Esophagus squamous epithelium (tissue), 4 donors: ENCODE measurements around the gene DIP2A.

Experiments
- CTCF ChIP-seq, 6 experiments: fragments of 450-650 bp in 4 of 6; fragments of 200-600 bp in 2 of 6; sonication (generic) in 2 of 6; IDR thresholded peaks; one replicate each; pipeline ENCODE4 v1.5.1; 2016 to 2019; ENCODE audit warnings: antibody characterized with exemption in 6 of 6, mild to moderate bottlenecking in 4 of 6, moderate library complexity in 4 of 6
- POLR2A ChIP-seq, 4 donors: fragments of 450-650 bp; IDR thresholded peaks; one replicate each; pipeline ENCODE4 v1.6.1; 2017; ENCODE audit warnings: antibody characterized with exemption in 4 of 4, mild to moderate bottlenecking in 4 of 4, moderate library complexity in 3 of 4

DNA sequence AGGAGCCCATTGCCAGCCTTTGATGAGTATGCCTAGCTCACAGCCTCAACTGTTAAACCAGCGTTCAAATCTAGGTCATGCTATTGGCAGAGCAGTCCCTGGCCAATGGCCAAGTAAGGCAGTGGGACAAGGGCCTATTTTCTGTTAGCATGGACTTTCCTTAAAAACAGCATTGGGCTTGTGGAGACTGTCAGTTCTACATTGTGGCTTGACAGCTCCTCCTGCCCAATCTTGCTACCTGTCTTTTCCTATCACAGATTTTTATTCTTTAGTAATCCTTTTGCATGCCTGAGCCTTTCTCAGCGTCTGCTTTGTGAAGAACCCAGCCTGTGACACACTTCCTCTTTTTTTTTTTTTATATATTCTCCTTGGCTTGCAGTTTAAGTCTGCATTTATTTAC is 56.4 kb downstream of the DIP2A start:
- no peak for TF ChIP-seq CTCF (IDR thresholded peaks at IDR 0.05)
- no peak for TF ChIP-seq POLR2A (IDR thresholded peaks at IDR 0.05)
